GM12878 (cell line): ENCODE results near the gene TPI1. TPM values are rescaled to one million over a fixed set of nuclear protein-coding genes. Genes with fewer than 3 reads are reported as not detected.

Experiments used
- CTCF ChIP-seq, 3 experiments: IDR thresholded peaks in 2 of 3; conservative IDR thresholded peaks in 1 of 3; 2 replicates each; pipeline ENCODE4 v1.5.1; 2011; ENCODE audit warnings: low read depth in 3 of 3, low read length in 3 of 3, mild to moderate bottlenecking in 3 of 3, control low read depth in 2 of 3, moderate library complexity in 2 of 3, inconsistent platforms in 1 of 3, mixed read lengths in 1 of 3; ENCODE audit not compliant: control insufficient read depth in 2 of 3, insufficient read depth in 1 of 3; ENCODE audit errors: extremely low read depth in 1 of 3
- FOXM1 ChIP-seq: IDR thresholded peaks from 2 replicates; pipeline ENCODE4 v1.6.1; 2012; ENCODE audit warnings: low read depth, mild to moderate bottlenecking, inconsistent platforms, low read length, moderate library complexity
- GABPA ChIP-seq: IDR thresholded peaks from 2 replicates; pipeline ENCODE4 v1.6.1; 2014; ENCODE audit warnings: antibody characterized with exemption, low read depth, mild to moderate bottlenecking, inconsistent platforms
- GATAD2B ChIP-seq: fragments of 450-650 bp; conservative IDR thresholded peaks from 2 replicates; pipeline ENCODE4 v1.6.1; 2017; ENCODE audit warnings: low read depth, mild to moderate bottlenecking, moderate library complexity
- MEF2B ChIP-seq: fragments of 450-650 bp; IDR thresholded peaks from 2 replicates; pipeline ENCODE4 v1.6.1; 2018; ENCODE audit warnings: mild to moderate bottlenecking, moderate library complexity; ENCODE audit not compliant: partially characterized antibody, poor library complexity, severe bottlenecking
- MTA2 ChIP-seq: fragments of 450-650 bp; IDR thresholded peaks from 2 replicates; pipeline ENCODE4 v1.6.1; 2016; ENCODE audit warnings: low read depth, mild to moderate bottlenecking, moderate library complexity
- NFIC ChIP-seq: IDR thresholded peaks from 2 replicates; pipeline ENCODE4 v1.6.1; 2012; ENCODE audit warnings: low read depth, mild to moderate bottlenecking, inconsistent platforms, low read length, moderate library complexity
- POLR2AphosphoS2 ChIP-seq: IDR thresholded peaks from 2 replicates; pipeline ENCODE4 v1.6.1; 2011; ENCODE audit warnings: low read depth, mild to moderate bottlenecking, low read length, improper control_type of control experiment, moderate library complexity
- RBBP5 ChIP-seq: fragments of 200-600 bp; sonication (generic); conservative IDR thresholded peaks from 2 replicates; pipeline ENCODE4 v1.6.1; 2016
- SMARCA5 ChIP-seq: fragments of 450-650 bp; IDR thresholded peaks from 2 replicates; pipeline ENCODE4 v1.6.1; 2017; ENCODE audit warnings: mild to moderate bottlenecking
- SMC3 ChIP-seq: IDR thresholded peaks from 2 replicates; pipeline ENCODE4 v1.6.1; 2011; ENCODE audit warnings: low read length, improper control_type of control experiment, borderline replicate concordance
- STAT1 ChIP-seq: fragments of 450-650 bp; conservative IDR thresholded peaks from 2 replicates; pipeline ENCODE4 v1.6.1; 2014; ENCODE audit warnings: antibody characterized with exemption, mild to moderate bottlenecking
- STAT3 ChIP-seq: IDR thresholded peaks from 2 replicates; pipeline ENCODE4 v1.6.1; 2011; ENCODE audit warnings: low read depth, low read length, improper control_type of control experiment
- TARDBP ChIP-seq: IDR thresholded peaks from 2 replicates; pipeline ENCODE4 v1.6.1; 2016; ENCODE audit warnings: borderline replicate concordance
- YY1 ChIP-seq: IDR thresholded peaks from 2 replicates; pipeline ENCODE4 v1.6.1; 2011; ENCODE audit warnings: low read depth, mild to moderate bottlenecking, low read length
- polyA plus RNA-seq, 11 experiments: library from polyadenylated mRNA; depleted of rRNA in 4 of 11; unstranded in 6 of 11; stranded (reverse) in 5 of 11; fragments of >200 nt; fragmentation: Nextera tagmentation in 4 of 11; fragmentation: Illumina TruSeq in 1 of 11; extraction: Ambion mirVana in 4 of 11; extraction: Trizol in 1 of 11; gene quantifications; 1 replicate in 1 of 11; 2 replicates in 10 of 11; pipeline versions ENCODE4 v1.2.1 to v1.2.3, GENCODE V29; 2011 to 2016; ENCODE audit warnings: inconsistent platforms in 2 of 11, missing spikeins in 2 of 11, low read depth in 1 of 11
- total RNA-seq, 4 experiments: library from RNA; depleted of rRNA in 3 of 4; stranded (reverse); fragments of >200 nt in 3 of 4; fragmentation: Illumina TruSeq in 1 of 4; extraction: Trizol in 1 of 4; gene quantifications; 2 replicates each; pipeline versions ENCODE4 v1.2.1 to v1.2.3, GENCODE V29; 2013 to 2021
- TF ChIP-seq, protein P1 (sequence below): fragments of 150-350 bp; IDR thresholded peaks from 2 replicates; pipeline ENCODE4 v1.6.1; 2014; ENCODE audit warnings: mild to moderate bottlenecking, low read depth, low read length

TPI1 gene
- total and polyA plus RNA-seq, 10 of the 15 experiments (the other 5 are each of a cell fraction or from before 2014, with no cell fraction given), result 916 to 7,349 (median 1,677) TPM

- TF ChIP-seq CTCF (IDR thresholded peaks at IDR 0.05 in 2 of 3, conservative IDR thresholded peaks at IDR 0.05 in 1 of 3; ENCODE audit: control insufficient read depth in 2 of 3, extremely low read depth in 1 of 3, insufficient read depth in 1 of 3, low read depth in 3 of 3, low read length in 3 of 3) (peak; percentile 83 to 87 (median 87)), FOXM1 (no peak), SMARCA5 (0 out of 2 replicates have a peak, but pooled peaks have one; percentile 36), TARDBP (no peak), GABPA (no peak), RBBP5 (no peak), SMC3 (peak; percentile 39), YY1 (peak; percentile 38; the same call in 1 of the 2 replicates), GATAD2B (no peak), NFIC (no peak), MTA2 (no peak), POLR2AphosphoS2 (0 out of 2 replicates have a peak, but pooled peaks have one; percentile 29), STAT3 (no peak), STAT1 (no peak), MEF2B (no peak)
- TF ChIP-seq, protein P1, sequence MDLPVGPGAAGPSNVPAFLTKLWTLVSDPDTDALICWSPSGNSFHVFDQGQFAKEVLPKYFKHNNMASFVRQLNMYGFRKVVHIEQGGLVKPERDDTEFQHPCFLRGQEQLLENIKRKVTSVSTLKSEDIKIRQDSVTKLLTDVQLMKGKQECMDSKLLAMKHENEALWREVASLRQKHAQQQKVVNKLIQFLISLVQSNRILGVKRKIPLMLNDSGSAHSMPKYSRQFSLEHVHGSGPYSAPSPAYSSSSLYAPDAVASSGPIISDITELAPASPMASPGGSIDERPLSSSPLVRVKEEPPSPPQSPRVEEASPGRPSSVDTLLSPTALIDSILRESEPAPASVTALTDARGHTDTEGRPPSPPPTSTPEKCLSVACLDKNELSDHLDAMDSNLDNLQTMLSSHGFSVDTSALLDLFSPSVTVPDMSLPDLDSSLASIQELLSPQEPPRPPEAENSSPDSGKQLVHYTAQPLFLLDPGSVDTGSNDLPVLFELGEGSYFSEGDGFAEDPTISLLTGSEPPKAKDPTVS, result no peak
- TF ChIP-seq, all 136 proteins: peak for 10
Observed at GRCh38 chr12:6869049-6870021, 2.0 kb downstream of the TPI1 start (continued).
